K562 (cell line): Measurements from ENCODE around the gene SLC35B1. TPM values are rescaled to one million over a fixed set of nuclear protein-coding genes. Genes with fewer than 3 reads are reported as not detected.

ENCODE experiments used
- CBX3 ChIP-seq, 2 experiments: IDR thresholded peaks; 1 replicate in 1 of 2; 2 replicates in 1 of 2; pipeline ENCODE4 v1.6.1; 2012; ENCODE audit warnings: inconsistent platforms in 2 of 2, low read length in 2 of 2, borderline replicate concordance in 1 of 2, control low read depth in 1 of 2
- CREB1 ChIP-seq, 2 experiments: sonication (generic) in 1 of 2; formaldehyde crosslinking in 1 of 2; IDR thresholded peaks; 2 replicates each; pipeline versions ENCODE4 v1.6.1 to v1.8.0; 2012 to 2022; ENCODE audit warnings: inconsistent platforms in 1 of 2, mild to moderate bottlenecking in 1 of 2, missing genetic modification reagents in 1 of 2, moderate library complexity in 1 of 2
- EZH2 ChIP-seq: IDR thresholded peaks from 2 replicates; pipeline ENCODE4 v1.6.1; 2012; ENCODE audit warnings: low read depth, mild to moderate bottlenecking, inconsistent platforms, low read length, borderline replicate concordance
- FIP1L1 ChIP-seq: fragments of 200-400 bp; formaldehyde crosslinking; IDR thresholded peaks from 2 replicates; pipeline ENCODE4 v1.6.1; 2018; ENCODE audit warnings: mild to moderate bottlenecking, low read depth, low read length; ENCODE audit not compliant: poor library complexity, severe bottlenecking
- GTF2A2 ChIP-seq: IDR thresholded peaks from 2 replicates; pipeline ENCODE4 v1.6.1; 2016; ENCODE audit warnings: mild to moderate bottlenecking, missing genetic modification characterization, missing compliant biosample characterization
- MEF2A ChIP-seq: IDR thresholded peaks from 2 replicates; pipeline ENCODE4 v1.6.1; 2011; ENCODE audit warnings: low read depth, mild to moderate bottlenecking, low read length, moderate library complexity; ENCODE audit not compliant: control insufficient read depth
- PML ChIP-seq: IDR thresholded peaks from 2 replicates; pipeline ENCODE4 v1.6.1; 2012; ENCODE audit warnings: low read length, inconsistent platforms
- RBM39 ChIP-seq: fragments of 200-400 bp; formaldehyde crosslinking; optimal IDR thresholded peaks from 2 replicates; pipeline ENCODE3; 2018; ENCODE audit warnings: low read depth, low read length
- ZNF23 ChIP-seq: fragments of 250-450 bp; sonication (Bioruptor Pico); IDR thresholded peaks from 2 replicates; pipeline ENCODE4 v1.4.0; 2020; ENCODE audit warnings: mild to moderate bottlenecking
- polyA plus RNA-seq, 8 experiments: library from polyadenylated mRNA; depleted of rRNA in 4 of 8; stranded (reverse) in 5 of 8; unstranded in 3 of 8; fragments of >200 nt; fragmentation: Nextera tagmentation in 2 of 8; fragmentation: Illumina TruSeq in 1 of 8; extraction: Ambion mirVana in 2 of 8; extraction: Trizol in 1 of 8; gene quantifications; 2 replicates each; pipeline versions ENCODE4 v1.2.1 to v1.2.3, GENCODE V29; 2011 to 2014; ENCODE audit warnings: inconsistent platforms in 1 of 8, missing spikeins in 1 of 8
- total RNA-seq, 7 experiments: library from RNA; depleted of rRNA in 6 of 7; stranded (reverse); fragments of >200 nt in 6 of 7; fragmentation: Illumina TruSeq in 2 of 7; extraction: Trizol in 2 of 7; gene quantifications; 2 replicates each; pipeline versions ENCODE4 v1.2.1 to v1.2.3, GENCODE V29; 2011 to 2021; ENCODE audit warnings: low replicate concordance in 1 of 7
- TF ChIP-seq, protein P1 (sequence below): fragments of 200-600 bp; sonication (generic); IDR thresholded peaks from one replicate; pipeline ENCODE4 v1.6.1; 2012; ENCODE audit warnings: mild to moderate bottlenecking, low read depth, low read length, inconsistent platforms
- TF ChIP-seq, protein P2 (sequence below): sonication (generic); formaldehyde crosslinking; IDR thresholded peaks from 2 replicates; pipeline ENCODE4 v1.8.0; 2023; ENCODE audit warnings: mild to moderate bottlenecking, missing genetic modification reagents

Gene SLC35B1
- total and polyA plus RNA-seq, 9 of the 15 experiments (the other 6 are each of a cell fraction or from before 2014, with no cell fraction given): 51.4 to 87.9 (median 66.3) TPM

DNA sequence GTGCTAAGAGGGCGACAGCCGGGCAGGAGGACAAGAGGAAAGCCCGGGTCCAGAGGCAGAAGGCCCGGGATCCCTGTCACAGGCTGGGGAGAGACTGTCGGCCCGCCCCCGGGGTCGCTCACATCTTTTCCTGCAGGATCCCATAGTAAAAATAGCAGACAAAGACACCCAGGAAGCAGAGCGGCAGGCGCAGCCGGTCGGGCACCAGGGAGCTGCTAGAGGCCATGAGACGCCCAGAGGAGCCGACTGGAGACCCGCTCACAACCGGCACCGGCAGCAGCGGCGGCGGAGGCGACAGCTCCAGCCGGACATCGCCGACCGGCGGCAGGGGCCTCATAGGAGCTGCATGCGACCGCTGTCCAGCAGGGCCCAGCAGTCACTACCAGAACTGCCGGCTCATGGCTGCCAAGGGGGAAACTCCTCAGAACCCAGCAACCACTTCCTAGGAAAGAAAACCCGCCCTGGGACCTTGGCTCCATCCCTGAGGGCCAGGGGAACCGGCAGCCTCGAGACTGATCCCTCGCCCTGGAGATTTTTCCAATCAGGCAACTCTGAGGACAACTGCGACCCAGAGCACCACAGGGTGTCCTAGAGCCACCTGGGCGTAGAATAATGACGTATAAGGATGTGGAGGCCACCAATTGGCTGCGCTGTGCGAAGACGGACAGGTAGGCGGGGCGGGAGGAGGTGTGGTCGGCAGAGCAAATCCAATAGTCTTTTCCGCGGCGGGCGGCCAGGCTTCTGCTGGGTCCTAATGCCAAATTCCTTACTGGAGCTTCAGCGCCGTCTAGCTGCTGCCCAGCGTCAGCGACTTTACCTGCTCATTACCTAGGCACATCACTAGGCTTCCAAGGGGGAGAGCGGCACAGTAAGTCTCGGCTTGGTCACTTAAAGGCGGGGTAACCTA is at the start of gene SLC35B1 (continued):
- TF ChIP-seq, protein P1, sequence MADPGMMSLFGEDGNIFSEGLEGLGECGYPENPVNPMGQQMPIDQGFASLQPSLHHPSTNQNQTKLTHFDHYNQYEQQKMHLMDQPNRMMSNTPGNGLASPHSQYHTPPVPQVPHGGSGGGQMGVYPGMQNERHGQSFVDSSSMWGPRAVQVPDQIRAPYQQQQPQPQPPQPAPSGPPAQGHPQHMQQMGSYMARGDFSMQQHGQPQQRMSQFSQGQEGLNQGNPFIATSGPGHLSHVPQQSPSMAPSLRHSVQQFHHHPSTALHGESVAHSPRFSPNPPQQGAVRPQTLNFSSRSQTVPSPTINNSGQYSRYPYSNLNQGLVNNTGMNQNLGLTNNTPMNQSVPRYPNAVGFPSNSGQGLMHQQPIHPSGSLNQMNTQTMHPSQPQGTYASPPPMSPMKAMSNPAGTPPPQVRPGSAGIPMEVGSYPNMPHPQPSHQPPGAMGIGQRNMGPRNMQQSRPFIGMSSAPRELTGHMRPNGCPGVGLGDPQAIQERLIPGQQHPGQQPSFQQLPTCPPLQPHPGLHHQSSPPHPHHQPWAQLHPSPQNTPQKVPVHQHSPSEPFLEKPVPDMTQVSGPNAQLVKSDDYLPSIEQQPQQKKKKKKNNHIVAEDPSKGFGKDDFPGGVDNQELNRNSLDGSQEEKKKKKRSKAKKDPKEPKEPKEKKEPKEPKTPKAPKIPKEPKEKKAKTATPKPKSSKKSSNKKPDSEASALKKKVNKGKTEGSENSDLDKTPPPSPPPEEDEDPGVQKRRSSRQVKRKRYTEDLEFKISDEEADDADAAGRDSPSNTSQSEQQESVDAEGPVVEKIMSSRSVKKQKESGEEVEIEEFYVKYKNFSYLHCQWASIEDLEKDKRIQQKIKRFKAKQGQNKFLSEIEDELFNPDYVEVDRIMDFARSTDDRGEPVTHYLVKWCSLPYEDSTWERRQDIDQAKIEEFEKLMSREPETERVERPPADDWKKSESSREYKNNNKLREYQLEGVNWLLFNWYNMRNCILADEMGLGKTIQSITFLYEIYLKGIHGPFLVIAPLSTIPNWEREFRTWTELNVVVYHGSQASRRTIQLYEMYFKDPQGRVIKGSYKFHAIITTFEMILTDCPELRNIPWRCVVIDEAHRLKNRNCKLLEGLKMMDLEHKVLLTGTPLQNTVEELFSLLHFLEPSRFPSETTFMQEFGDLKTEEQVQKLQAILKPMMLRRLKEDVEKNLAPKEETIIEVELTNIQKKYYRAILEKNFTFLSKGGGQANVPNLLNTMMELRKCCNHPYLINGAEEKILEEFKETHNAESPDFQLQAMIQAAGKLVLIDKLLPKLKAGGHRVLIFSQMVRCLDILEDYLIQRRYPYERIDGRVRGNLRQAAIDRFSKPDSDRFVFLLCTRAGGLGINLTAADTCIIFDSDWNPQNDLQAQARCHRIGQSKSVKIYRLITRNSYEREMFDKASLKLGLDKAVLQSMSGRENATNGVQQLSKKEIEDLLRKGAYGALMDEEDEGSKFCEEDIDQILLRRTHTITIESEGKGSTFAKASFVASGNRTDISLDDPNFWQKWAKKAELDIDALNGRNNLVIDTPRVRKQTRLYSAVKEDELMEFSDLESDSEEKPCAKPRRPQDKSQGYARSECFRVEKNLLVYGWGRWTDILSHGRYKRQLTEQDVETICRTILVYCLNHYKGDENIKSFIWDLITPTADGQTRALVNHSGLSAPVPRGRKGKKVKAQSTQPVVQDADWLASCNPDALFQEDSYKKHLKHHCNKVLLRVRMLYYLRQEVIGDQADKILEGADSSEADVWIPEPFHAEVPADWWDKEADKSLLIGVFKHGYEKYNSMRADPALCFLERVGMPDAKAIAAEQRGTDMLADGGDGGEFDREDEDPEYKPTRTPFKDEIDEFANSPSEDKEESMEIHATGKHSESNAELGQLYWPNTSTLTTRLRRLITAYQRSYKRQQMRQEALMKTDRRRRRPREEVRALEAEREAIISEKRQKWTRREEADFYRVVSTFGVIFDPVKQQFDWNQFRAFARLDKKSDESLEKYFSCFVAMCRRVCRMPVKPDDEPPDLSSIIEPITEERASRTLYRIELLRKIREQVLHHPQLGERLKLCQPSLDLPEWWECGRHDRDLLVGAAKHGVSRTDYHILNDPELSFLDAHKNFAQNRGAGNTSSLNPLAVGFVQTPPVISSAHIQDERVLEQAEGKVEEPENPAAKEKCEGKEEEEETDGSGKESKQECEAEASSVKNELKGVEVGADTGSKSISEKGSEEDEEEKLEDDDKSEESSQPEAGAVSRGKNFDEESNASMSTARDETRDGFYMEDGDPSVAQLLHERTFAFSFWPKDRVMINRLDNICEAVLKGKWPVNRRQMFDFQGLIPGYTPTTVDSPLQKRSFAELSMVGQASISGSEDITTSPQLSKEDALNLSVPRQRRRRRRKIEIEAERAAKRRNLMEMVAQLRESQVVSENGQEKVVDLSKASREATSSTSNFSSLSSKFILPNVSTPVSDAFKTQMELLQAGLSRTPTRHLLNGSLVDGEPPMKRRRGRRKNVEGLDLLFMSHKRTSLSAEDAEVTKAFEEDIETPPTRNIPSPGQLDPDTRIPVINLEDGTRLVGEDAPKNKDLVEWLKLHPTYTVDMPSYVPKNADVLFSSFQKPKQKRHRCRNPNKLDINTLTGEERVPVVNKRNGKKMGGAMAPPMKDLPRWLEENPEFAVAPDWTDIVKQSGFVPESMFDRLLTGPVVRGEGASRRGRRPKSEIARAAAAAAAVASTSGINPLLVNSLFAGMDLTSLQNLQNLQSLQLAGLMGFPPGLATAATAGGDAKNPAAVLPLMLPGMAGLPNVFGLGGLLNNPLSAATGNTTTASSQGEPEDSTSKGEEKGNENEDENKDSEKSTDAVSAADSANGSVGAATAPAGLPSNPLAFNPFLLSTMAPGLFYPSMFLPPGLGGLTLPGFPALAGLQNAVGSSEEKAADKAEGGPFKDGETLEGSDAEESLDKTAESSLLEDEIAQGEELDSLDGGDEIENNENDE: peak; percentile 53
- TF ChIP-seq RBM39 (no peak), EZH2 (no peak), CREB1 (IDR thresholded peaks at IDR 0.05) (peak; percentile 97), CREB1 (CRISPR knock-in tag; IDR thresholded peaks at IDR 0.05) (peak; percentile 97), FIP1L1 (peak; percentile 38), MEF2A (no peak), PML (no peak), CBX3 (IDR thresholded peaks at IDR 0.05; ENCODE audit: borderline replicate concordance in 1 of 2, low read length in 2 of 2) (peak in 1 of 2 experiments; percentile 96; a peak in 2 of 3 replicates), ZNF23 (CRISPR knock-in tag) (no peak), GTF2A2 (tag) (no peak)
- TF ChIP-seq, protein P2, sequence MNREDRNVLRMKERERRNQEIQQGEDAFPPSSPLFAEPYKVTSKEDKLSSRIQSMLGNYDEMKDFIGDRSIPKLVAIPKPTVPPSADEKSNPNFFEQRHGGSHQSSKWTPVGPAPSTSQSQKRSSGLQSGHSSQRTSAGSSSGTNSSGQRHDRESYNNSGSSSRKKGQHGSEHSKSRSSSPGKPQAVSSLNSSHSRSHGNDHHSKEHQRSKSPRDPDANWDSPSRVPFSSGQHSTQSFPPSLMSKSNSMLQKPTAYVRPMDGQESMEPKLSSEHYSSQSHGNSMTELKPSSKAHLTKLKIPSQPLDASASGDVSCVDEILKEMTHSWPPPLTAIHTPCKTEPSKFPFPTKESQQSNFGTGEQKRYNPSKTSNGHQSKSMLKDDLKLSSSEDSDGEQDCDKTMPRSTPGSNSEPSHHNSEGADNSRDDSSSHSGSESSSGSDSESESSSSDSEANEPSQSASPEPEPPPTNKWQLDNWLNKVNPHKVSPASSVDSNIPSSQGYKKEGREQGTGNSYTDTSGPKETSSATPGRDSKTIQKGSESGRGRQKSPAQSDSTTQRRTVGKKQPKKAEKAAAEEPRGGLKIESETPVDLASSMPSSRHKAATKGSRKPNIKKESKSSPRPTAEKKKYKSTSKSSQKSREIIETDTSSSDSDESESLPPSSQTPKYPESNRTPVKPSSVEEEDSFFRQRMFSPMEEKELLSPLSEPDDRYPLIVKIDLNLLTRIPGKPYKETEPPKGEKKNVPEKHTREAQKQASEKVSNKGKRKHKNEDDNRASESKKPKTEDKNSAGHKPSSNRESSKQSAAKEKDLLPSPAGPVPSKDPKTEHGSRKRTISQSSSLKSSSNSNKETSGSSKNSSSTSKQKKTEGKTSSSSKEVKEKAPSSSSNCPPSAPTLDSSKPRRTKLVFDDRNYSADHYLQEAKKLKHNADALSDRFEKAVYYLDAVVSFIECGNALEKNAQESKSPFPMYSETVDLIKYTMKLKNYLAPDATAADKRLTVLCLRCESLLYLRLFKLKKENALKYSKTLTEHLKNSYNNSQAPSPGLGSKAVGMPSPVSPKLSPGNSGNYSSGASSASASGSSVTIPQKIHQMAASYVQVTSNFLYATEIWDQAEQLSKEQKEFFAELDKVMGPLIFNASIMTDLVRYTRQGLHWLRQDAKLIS (CRISPR knock-in tag): 0 out of 2 replicates have a peak, but pooled peaks have one; percentile 51
